GM12878 (cell line): ENCODE measurements around the gene NHSL1. TPM values are rescaled to one million over a fixed set of nuclear protein-coding genes. Genes with fewer than 3 reads are reported as not detected.
A peak's percentile ranks its signal among the peaks of the same experiment; 100 is the strongest.

ENCODE experiments used
- ATAC-seq: fragments of 200-7000 bp; cut with Tn5 transposase; 3 replicates; pipeline ENCODE4 v1.9.1; 2020; ENCODE audit warnings: mild to moderate bottlenecking, moderate library complexity
- BruUV-seq: library from RNA; stranded (reverse); fragments of 400-500 nt; replicated peaks from 2 replicates; lab custom pipeline; 2021; lab: Mats Ljungman, UMichigan
- CTCF ChIA-PET: fragments of 300-600 bp; sonication (Branson Sonifier 250); formaldehyde crosslinking; extraction: SDS; loops from one replicate; lab custom pipeline; 2021; ENCODE audit warnings: inconsistent platforms; lab: Yijun Ruan, JAX
- POLR2A ChIA-PET: fragments of 350-600 bp; formaldehyde crosslinking; extraction: SDS; loops from one replicate; lab custom pipeline; 2021; ENCODE audit warnings: inconsistent platforms; lab: Charles Lee
- RAD21 ChIA-PET: fragments of 300-600 bp; sonication (Branson Sonifier 250); formaldehyde crosslinking; loops from one replicate; lab custom pipeline; 2023; ENCODE audit warnings: antibody characterized with exemption; ENCODE audit not compliant: unreplicated experiment; lab: Charles Lee
- SMC1A ChIA-PET: fragments of 300-600 bp; sonication (Branson Sonifier 250); formaldehyde crosslinking; loops from one replicate; lab custom pipeline; 2023; ENCODE audit not compliant: unreplicated experiment, uncharacterized antibody; lab: Charles Lee
- DNase-seq: peaks from one replicate; pipeline ENCODE4 v3.0.0-alpha.2; 2011; ENCODE audit warnings: low read depth, low spot score
- FAIRE-seq: peaks from 3 replicates; lab custom pipeline; 2011; peaks lifted over from hg19 to GRCh38; lab: Jason Lieb, UNC
- H2AFZ ChIP-seq: 2 replicates; pipeline ENCODE4 v1.6.0; 2011; ENCODE audit warnings: low read depth, low read length, control low read depth; ENCODE audit not compliant: control insufficient read depth
- H3K27ac ChIP-seq: 2 replicates; pipeline ENCODE4 v1.5.1; 2011; ENCODE audit warnings: control low read depth; ENCODE audit not compliant: control insufficient read depth, insufficient read depth
- H3K27me3 ChIP-seq, 2 experiments: replicated peaks in 1 of 2; 2 replicates each; pipeline versions ENCODE4 v1.6.0 to v1.6.1; 2011; ENCODE audit warnings: low read length in 1 of 2; ENCODE audit not compliant: control insufficient read depth in 2 of 2, insufficient read depth in 2 of 2
- H3K36me3 ChIP-seq, 2 experiments: 2 replicates each; pipeline ENCODE4 v1.5.1; 2011; ENCODE audit warnings: low read length in 1 of 2; ENCODE audit not compliant: control insufficient read depth in 2 of 2, insufficient read depth in 2 of 2
- H3K4me1 ChIP-seq: 2 replicates; pipeline ENCODE4 v1.6.1; 2011; ENCODE audit warnings: mild to moderate bottlenecking, low read length, moderate library complexity, mixed read lengths; ENCODE audit not compliant: control insufficient read depth, insufficient read depth
- H3K4me2 ChIP-seq: 2 replicates; pipeline ENCODE4 v1.6.0; 2011; ENCODE audit warnings: control low read depth; ENCODE audit not compliant: control insufficient read depth, insufficient read depth
- H3K4me3 ChIP-seq: fragments of 200-600 bp; sonication (generic); 2 replicates; pipeline ENCODE4 v1.5.1; 2016
- H3K79me2 ChIP-seq: 2 replicates; pipeline ENCODE4 v1.6.0; 2011; ENCODE audit warnings: low read length; ENCODE audit not compliant: control insufficient read depth, insufficient read depth
- H3K9ac ChIP-seq: 2 replicates; pipeline ENCODE4 v1.8.0; 2011; ENCODE audit warnings: low read length, control low read depth, mixed read lengths; ENCODE audit not compliant: control insufficient read depth, insufficient read depth
- H3K9me3 ChIP-seq: replicated peaks from 3 replicates; pipeline ENCODE4 v1.5.1; 2011; ENCODE audit warnings: mild to moderate bottlenecking, low read length; ENCODE audit not compliant: control insufficient read depth, insufficient read depth
- H4K20me1 ChIP-seq: 2 replicates; pipeline ENCODE4 v1.6.0; 2011; ENCODE audit not compliant: control insufficient read depth, insufficient read depth
- CUX1 ChIP-seq: IDR thresholded peaks from 2 replicates; pipeline ENCODE4 v1.6.1; 2012; ENCODE audit warnings: improper control_type of control experiment, low read depth, low read length; ENCODE audit not compliant: insufficient replicate concordance
- FOXM1 ChIP-seq: IDR thresholded peaks from 2 replicates; pipeline ENCODE4 v1.6.1; 2012; ENCODE audit warnings: low read depth, mild to moderate bottlenecking, inconsistent platforms, low read length, moderate library complexity
- JUNB ChIP-seq: IDR thresholded peaks from 2 replicates; pipeline ENCODE4 v1.6.1; 2016; ENCODE audit warnings: antibody characterized with exemption, mild to moderate bottlenecking
- MAX ChIP-seq: IDR thresholded peaks from 2 replicates; pipeline ENCODE4 v1.6.1; 2012; ENCODE audit warnings: low read depth, low read length, improper control_type of control experiment
- RAD21 ChIP-seq: IDR thresholded peaks from 2 replicates; pipeline ENCODE4 v1.6.1; 2011; ENCODE audit warnings: mild to moderate bottlenecking, low read depth, low read length, moderate library complexity; ENCODE audit not compliant: insufficient read depth
- RB1 ChIP-seq: fragments of 450-650 bp; formaldehyde crosslinking; IDR thresholded peaks from 2 replicates; pipeline ENCODE4 v1.6.1; 2017; ENCODE audit warnings: mild to moderate bottlenecking, borderline replicate concordance
- ZNF217 ChIP-seq: fragments of 450-650 bp; IDR thresholded peaks from 2 replicates; pipeline ENCODE4 v1.6.1; 2017; ENCODE audit warnings: antibody characterized with exemption, mild to moderate bottlenecking
- WGBS: methylation state at CpG from one replicate; pipeline ENCODE4 v1.1.6; 2016; ENCODE audit warnings: low lambda C conversion rate; ENCODE audit not compliant: insufficient replicate concordance, insufficient coverage; ENCODE audit errors: missing lambda C conversion rate; 5-methylcytosine and 5-hydroxymethylcytosine counted together
- in situ Hi-C: fragments of 300-500 bp; cut with MboI; formaldehyde crosslinking; loops from 9 replicates; pipeline ENCODE4 v1.14.3; 2018; ENCODE audit warnings: mixed read lengths
- intact Hi-C: fragments of 100-400 bp; cut with micrococcal nuclease; formaldehyde crosslinking; loops from one replicate; pipeline ENCODE4 v1.14.2; 2022; ENCODE audit not compliant: unreplicated experiment
- polyA plus RNA-seq, 11 experiments: library from polyadenylated mRNA; depleted of rRNA in 4 of 11; unstranded in 6 of 11; stranded (reverse) in 5 of 11; fragments of >200 nt; fragmentation: Nextera tagmentation in 4 of 11; fragmentation: Illumina TruSeq in 1 of 11; extraction: Ambion mirVana in 4 of 11; extraction: Trizol in 1 of 11; gene quantifications; 1 replicate in 1 of 11; 2 replicates in 10 of 11; pipeline versions ENCODE4 v1.2.1 to v1.2.3, GENCODE V29; 2011 to 2016; ENCODE audit warnings: inconsistent platforms in 2 of 11, missing spikeins in 2 of 11, low read depth in 1 of 11
- total RNA-seq, 4 experiments: library from RNA; depleted of rRNA in 3 of 4; stranded (reverse); fragments of >200 nt in 3 of 4; fragmentation: Illumina TruSeq in 1 of 4; extraction: Trizol in 1 of 4; gene quantifications; 2 replicates each; pipeline versions ENCODE4 v1.2.1 to v1.2.3, GENCODE V29; 2013 to 2021
- TF ChIP-seq, protein P1 (sequence below): fragments of 450-650 bp; IDR thresholded peaks from 2 replicates; pipeline ENCODE4 v1.6.1; 2018; ENCODE audit warnings: mild to moderate bottlenecking, low read depth, moderate library complexity; ENCODE audit not compliant: partially characterized antibody
- TF ChIP-seq, protein P2 (sequence below): fragments of 450-650 bp; IDR thresholded peaks from 2 replicates; pipeline ENCODE4 v1.6.1; 2017; ENCODE audit warnings: mild to moderate bottlenecking, moderate library complexity

NHSL1 gene
- total and polyA plus RNA-seq, 10 of the 15 experiments (the other 5 are each of a cell fraction or from before 2014, with no cell fraction given), result 0.26 to 14.1 (median 0.90) TPM

GRCh38 chr6:138507977-138508675 is 8.8 kb upstream of the NHSL1 start:
- H2AFZ ChIP-seq, result no peak overlapping the region
- FAIRE-seq (no peak), ATAC-seq (peak; percentile 47), DNase-seq (no peak)
- CTCF ChIA-PET, result interaction anchor here (0.7 to 12.2 kb wide), 33 partner anchors 10 to 400 kb away, joined by 3 to 387 read pairs (median 8); partner anchors contain the start of genes HEBP2 and NHSL1
- H3K4me2 ChIP-seq, result no peak overlapping the region
- H3K9me3 ChIP-seq, result no peaks in the 10 kb centered on the region
- RAD21 ChIA-PET, result interaction anchor here (1.1 to 17.2 kb wide), 24 partner anchors 10 to 503 kb away, joined by 3 to 202 read pairs (median 8); partner anchors contain the start of genes HEBP2 and NHSL1
- H3K4me1 ChIP-seq, result no peaks in the 10 kb centered on the region
- no peaks in the 10 kb centered on the region for H4K20me1 ChIP-seq
- in situ Hi-C loops (no loop called here), intact Hi-C loops (loop anchor here (2.0 to 10.0 kb wide), 2 partner anchors 203 to 391 kb away; no protein-coding TSS in a partner anchor)
- H3K27ac ChIP-seq, result no peak overlapping the region
- H3K27me3 ChIP-seq, result 0 out of 4 replicates have a peak, but pooled peaks cover 0 to 1% of the 10 kb centered on the region in 2 experiments
- no peaks in the 10 kb centered on the region for H3K79me2 ChIP-seq
- SMC1A ChIA-PET, result interaction anchor here (0.7 to 10.1 kb wide), 33 partner anchors 10 to 402 kb away, joined by 3 to 234 read pairs (median 7); partner anchors contain the start of genes CCDC28A, HEBP2, NHSL1 and PERP
- no peak overlapping the region for H3K4me3 ChIP-seq
- 26% methylated on average over 7 of the region's 7 CpGs for WGBS
- H3K36me3 ChIP-seq, result no peaks in the 10 kb centered on the region
- no peak overlapping the region for H3K9ac ChIP-seq
- no TSS peak for BruUV-seq
- POLR2A ChIA-PET, result interaction anchor here (0.6 to 1.9 kb wide), 5 partner anchors 12 to 81 kb away, joined by 3 to 5 read pairs (median 3); no protein-coding TSS in a partner anchor
- no peak for TF ChIP-seq FOXM1
- TF ChIP-seq JUNB, result no peak
- TF ChIP-seq, protein P1, sequence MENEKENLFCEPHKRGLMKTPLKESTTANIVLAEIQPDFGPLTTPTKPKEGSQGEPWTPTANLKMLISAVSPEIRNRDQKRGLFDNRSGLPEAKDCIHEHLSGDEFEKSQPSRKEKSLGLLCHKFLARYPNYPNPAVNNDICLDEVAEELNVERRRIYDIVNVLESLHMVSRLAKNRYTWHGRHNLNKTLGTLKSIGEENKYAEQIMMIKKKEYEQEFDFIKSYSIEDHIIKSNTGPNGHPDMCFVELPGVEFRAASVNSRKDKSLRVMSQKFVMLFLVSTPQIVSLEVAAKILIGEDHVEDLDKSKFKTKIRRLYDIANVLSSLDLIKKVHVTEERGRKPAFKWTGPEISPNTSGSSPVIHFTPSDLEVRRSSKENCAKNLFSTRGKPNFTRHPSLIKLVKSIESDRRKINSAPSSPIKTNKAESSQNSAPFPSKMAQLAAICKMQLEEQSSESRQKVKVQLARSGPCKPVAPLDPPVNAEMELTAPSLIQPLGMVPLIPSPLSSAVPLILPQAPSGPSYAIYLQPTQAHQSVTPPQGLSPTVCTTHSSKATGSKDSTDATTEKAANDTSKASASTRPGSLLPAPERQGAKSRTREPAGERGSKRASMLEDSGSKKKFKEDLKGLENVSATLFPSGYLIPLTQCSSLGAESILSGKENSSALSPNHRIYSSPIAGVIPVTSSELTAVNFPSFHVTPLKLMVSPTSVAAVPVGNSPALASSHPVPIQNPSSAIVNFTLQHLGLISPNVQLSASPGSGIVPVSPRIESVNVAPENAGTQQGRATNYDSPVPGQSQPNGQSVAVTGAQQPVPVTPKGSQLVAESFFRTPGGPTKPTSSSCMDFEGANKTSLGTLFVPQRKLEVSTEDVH, result no peak
- no peak for TF ChIP-seq MAX
- TF ChIP-seq RB1, result no peak
- no peak for TF ChIP-seq CUX1
- TF ChIP-seq ZNF217, result no peak
- no peak for TF ChIP-seq RAD21
- TF ChIP-seq, protein P2, sequence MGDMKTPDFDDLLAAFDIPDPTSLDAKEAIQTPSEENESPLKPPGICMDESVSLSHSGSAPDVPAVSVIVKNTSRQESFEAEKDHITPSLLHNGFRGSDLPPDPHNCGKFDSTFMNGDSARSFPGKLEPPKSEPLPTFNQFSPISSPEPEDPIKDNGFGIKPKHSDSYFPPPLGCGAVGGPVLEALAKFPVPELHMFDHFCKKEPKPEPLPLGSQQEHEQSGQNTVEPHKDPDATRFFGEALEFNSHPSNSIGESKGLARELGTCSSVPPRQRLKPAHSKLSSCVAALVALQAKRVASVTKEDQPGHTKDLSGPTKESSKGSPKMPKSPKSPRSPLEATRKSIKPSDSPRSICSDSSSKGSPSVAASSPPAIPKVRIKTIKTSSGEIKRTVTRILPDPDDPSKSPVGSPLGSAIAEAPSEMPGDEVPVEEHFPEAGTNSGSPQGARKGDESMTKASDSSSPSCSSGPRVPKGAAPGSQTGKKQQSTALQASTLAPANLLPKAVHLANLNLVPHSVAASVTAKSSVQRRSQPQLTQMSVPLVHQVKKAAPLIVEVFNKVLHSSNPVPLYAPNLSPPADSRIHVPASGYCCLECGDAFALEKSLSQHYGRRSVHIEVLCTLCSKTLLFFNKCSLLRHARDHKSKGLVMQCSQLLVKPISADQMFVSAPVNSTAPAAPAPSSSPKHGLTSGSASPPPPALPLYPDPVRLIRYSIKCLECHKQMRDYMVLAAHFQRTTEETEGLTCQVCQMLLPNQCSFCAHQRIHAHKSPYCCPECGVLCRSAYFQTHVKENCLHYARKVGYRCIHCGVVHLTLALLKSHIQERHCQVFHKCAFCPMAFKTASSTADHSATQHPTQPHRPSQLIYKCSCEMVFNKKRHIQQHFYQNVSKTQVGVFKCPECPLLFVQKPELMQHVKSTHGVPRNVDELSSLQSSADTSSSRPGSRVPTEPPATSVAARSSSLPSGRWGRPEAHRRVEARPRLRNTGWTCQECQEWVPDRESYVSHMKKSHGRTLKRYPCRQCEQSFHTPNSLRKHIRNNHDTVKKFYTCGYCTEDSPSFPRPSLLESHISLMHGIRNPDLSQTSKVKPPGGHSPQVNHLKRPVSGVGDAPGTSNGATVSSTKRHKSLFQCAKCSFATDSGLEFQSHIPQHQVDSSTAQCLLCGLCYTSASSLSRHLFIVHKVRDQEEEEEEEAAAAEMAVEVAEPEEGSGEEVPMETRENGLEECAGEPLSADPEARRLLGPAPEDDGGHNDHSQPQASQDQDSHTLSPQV, result no peak
